Panc1 (cell line): ENCODE results near the gene PHC2. TPM values are rescaled to one million over a fixed set of nuclear protein-coding genes. Genes with fewer than 3 reads are reported as not detected.

Experiments
- ATAC-seq: fragments of 200-7000 bp; cut with Tn5 transposase; 2 replicates; pipeline ENCODE4 v1.9.1; 2020; ENCODE audit warnings: mild to moderate bottlenecking, moderate library complexity
- BruUV-seq: library from RNA; stranded (reverse); fragments of 400-500 nt; replicated peaks from 2 replicates; lab custom pipeline; 2021; lab: Mats Ljungman, UMichigan
- CTCF ChIA-PET: fragments of 300-600 bp; sonication (Branson Sonifier 250); formaldehyde crosslinking; loops from one replicate; lab custom pipeline; 2022; ENCODE audit warnings: antibody characterized with exemption; lab: Charles Lee
- POLR2A ChIA-PET: fragments of 300-600 bp; sonication (Branson Sonifier 250); formaldehyde crosslinking; loops from one replicate; lab custom pipeline; 2022; ENCODE audit warnings: antibody characterized with exemption; lab: Charles Lee
- DNase-seq: peaks from one replicate; pipeline ENCODE4 v3.0.0-alpha.2; 2010; ENCODE audit warnings: low read depth, low spot score
- H3K27ac ChIP-seq: 2 replicates; pipeline ENCODE4 v1.5.1; 2011; ENCODE audit warnings: mild to moderate bottlenecking, low read length, inconsistent platforms
- H3K27me3 ChIP-seq: fragments of 200-500 bp; sonication (Bioruptor generic); 2 replicates; pipeline ENCODE4 v1.6.0; 2014; ENCODE audit warnings: low read length, inconsistent platforms; ENCODE audit not compliant: control insufficient read depth, insufficient read depth
- H3K36me3 ChIP-seq: fragments of 200-500 bp; sonication (Bioruptor generic); 2 replicates; pipeline ENCODE4 v1.5.1; 2014; ENCODE audit warnings: inconsistent platforms, mild to moderate bottlenecking, low read length, moderate library complexity; ENCODE audit not compliant: control insufficient read depth, insufficient read depth
- H3K4me1 ChIP-seq: 2 replicates; pipeline ENCODE4 v1.5.1; 2011; ENCODE audit warnings: inconsistent platforms, mild to moderate bottlenecking, low read length, moderate library complexity; ENCODE audit not compliant: control insufficient read depth, insufficient read depth
- H3K4me3 ChIP-seq, 2 experiments: 2 replicates each; pipeline ENCODE4 v1.5.1; 2011 to 2012; ENCODE audit warnings: low read depth in 2 of 2, low read length in 2 of 2, mild to moderate bottlenecking in 2 of 2, inconsistent platforms in 1 of 2, moderate library complexity in 1 of 2
- H3K9me3 ChIP-seq: fragments of 200-500 bp; sonication (Bioruptor generic); 2 replicates; pipeline ENCODE4 v1.5.1; 2014; ENCODE audit warnings: low read depth, mild to moderate bottlenecking, inconsistent platforms, low read length, moderate library complexity; ENCODE audit not compliant: control insufficient read depth, insufficient read depth
- POLR2AphosphoS5 ChIP-seq: IDR thresholded peaks from 2 replicates; pipeline ENCODE4 v1.6.1; 2012; ENCODE audit warnings: mild to moderate bottlenecking, low read depth, low read length, moderate library complexity
- SIN3A ChIP-seq: IDR thresholded peaks from 2 replicates; pipeline ENCODE4 v1.6.1; 2012; ENCODE audit warnings: low read depth, mild to moderate bottlenecking, low read length, moderate library complexity, borderline replicate concordance; ENCODE audit not compliant: insufficient read depth
- TCF7L2 ChIP-seq: IDR thresholded peaks from 2 replicates; pipeline ENCODE4 v1.6.1; 2011; ENCODE audit warnings: mild to moderate bottlenecking, low read depth, low read length, inconsistent platforms
- in situ Hi-C: cut with HindIII; loops from 2 replicates; pipeline ENCODE4 v1.10.0; 2016; ENCODE audit warnings: low sequenced_read_pairs, low pct_unique_long_range_greater_than_20kb
- intact Hi-C: fragments of 100-400 bp; cut with micrococcal nuclease; formaldehyde crosslinking; loops from one replicate; pipeline ENCODE4 v1.10.0; 2022; ENCODE audit not compliant: unreplicated experiment
- total RNA-seq: library from RNA; stranded (reverse); gene quantifications from one replicate; pipeline ENCODE4 v1.2.1, GENCODE V29; 2021; ENCODE audit not compliant: unreplicated experiment
- TF ChIP-seq, protein P1 (sequence below), 2 experiments: IDR thresholded peaks; 2 replicates each; pipeline ENCODE4 v1.6.1; 2011 to 2012; ENCODE audit warnings: low read depth in 2 of 2, control low read depth in 1 of 2, low read length in 1 of 2, mild to moderate bottlenecking in 1 of 2, moderate library complexity in 1 of 2; ENCODE audit not compliant: insufficient read depth in 1 of 2
- TF ChIP-seq, protein P2 (sequence below): fragments of 450-650 bp; IDR thresholded peaks from 2 replicates; pipeline ENCODE4 v1.5.1; 2017; ENCODE audit warnings: mild to moderate bottlenecking

PHC2 gene
- total RNA-seq, 1 experiment from 2014 or later, result 122 TPM

DNA sequence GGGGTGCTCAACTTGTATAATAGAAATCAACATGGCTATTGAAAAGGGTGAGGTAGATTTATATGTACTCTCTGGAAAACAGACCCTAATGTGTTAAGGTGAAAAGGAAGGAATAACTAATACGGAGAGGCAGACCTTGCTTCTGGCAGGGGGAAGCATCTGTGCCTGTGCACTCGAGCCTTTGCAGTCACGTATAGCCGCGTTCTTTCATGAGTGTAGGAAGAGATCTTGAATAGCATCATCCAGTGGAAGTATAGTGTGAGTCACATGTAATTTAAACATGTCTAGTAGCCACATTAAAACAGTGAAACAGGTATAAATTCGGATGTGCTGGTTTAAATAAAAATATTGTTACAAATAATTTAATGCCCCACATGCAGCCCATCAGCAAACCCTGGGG lies 112.9 kb downstream of the PHC2 start:
- ChIA-PET CTCF (no interaction called here), POLR2A (no interaction called here)
- DNase-seq (no peak), ATAC-seq (no peak)
- Histone ChIP-seq H3K27ac (no peak overlapping the region), H3K9me3 (no peaks in the 10 kb centered on the region), H3K36me3 (peaks cover under 1% of the 10 kb centered on the region; the same call in 1 of the 2 replicates), H3K4me1 (no peaks in the 10 kb centered on the region; the same call in 1 of the 2 replicates), H3K4me3 (no peak overlapping the region), H3K27me3 (no peaks in the 10 kb centered on the region)
- intact Hi-C loops, result no loop called here
- no TSS peak for BruUV-seq
- TF ChIP-seq SIN3A (no peak), TCF7L2 (no peak), POLR2AphosphoS5 (no peak)
- TF ChIP-seq, protein P1, sequence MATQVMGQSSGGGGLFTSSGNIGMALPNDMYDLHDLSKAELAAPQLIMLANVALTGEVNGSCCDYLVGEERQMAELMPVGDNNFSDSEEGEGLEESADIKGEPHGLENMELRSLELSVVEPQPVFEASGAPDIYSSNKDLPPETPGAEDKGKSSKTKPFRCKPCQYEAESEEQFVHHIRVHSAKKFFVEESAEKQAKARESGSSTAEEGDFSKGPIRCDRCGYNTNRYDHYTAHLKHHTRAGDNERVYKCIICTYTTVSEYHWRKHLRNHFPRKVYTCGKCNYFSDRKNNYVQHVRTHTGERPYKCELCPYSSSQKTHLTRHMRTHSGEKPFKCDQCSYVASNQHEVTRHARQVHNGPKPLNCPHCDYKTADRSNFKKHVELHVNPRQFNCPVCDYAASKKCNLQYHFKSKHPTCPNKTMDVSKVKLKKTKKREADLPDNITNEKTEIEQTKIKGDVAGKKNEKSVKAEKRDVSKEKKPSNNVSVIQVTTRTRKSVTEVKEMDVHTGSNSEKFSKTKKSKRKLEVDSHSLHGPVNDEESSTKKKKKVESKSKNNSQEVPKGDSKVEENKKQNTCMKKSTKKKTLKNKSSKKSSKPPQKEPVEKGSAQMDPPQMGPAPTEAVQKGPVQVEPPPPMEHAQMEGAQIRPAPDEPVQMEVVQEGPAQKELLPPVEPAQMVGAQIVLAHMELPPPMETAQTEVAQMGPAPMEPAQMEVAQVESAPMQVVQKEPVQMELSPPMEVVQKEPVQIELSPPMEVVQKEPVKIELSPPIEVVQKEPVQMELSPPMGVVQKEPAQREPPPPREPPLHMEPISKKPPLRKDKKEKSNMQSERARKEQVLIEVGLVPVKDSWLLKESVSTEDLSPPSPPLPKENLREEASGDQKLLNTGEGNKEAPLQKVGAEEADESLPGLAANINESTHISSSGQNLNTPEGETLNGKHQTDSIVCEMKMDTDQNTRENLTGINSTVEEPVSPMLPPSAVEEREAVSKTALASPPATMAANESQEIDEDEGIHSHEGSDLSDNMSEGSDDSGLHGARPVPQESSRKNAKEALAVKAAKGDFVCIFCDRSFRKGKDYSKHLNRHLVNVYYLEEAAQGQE (IDR thresholded peaks at IDR 0.05; ENCODE audit: insufficient read depth in 1 of 2, low read depth in 2 of 2, low read length in 1 of 2), result no peak
- TF ChIP-seq, protein P2, sequence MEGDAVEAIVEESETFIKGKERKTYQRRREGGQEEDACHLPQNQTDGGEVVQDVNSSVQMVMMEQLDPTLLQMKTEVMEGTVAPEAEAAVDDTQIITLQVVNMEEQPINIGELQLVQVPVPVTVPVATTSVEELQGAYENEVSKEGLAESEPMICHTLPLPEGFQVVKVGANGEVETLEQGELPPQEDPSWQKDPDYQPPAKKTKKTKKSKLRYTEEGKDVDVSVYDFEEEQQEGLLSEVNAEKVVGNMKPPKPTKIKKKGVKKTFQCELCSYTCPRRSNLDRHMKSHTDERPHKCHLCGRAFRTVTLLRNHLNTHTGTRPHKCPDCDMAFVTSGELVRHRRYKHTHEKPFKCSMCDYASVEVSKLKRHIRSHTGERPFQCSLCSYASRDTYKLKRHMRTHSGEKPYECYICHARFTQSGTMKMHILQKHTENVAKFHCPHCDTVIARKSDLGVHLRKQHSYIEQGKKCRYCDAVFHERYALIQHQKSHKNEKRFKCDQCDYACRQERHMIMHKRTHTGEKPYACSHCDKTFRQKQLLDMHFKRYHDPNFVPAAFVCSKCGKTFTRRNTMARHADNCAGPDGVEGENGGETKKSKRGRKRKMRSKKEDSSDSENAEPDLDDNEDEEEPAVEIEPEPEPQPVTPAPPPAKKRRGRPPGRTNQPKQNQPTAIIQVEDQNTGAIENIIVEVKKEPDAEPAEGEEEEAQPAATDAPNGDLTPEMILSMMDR, result no peak
- in situ Hi-C loops, result no loop called here

GRCh38 chr1:33317354-33317753 lies 113.5 kb downstream of the PHC2 start:
- Histone ChIP-seq H3K9me3 (no peaks in the 10 kb centered on the region), H3K27ac (no peak overlapping the region), H3K4me3 (no peak overlapping the region), H3K4me1 (no peaks in the 10 kb centered on the region), H3K27me3 (no peaks in the 10 kb centered on the region), H3K36me3 (no peaks in the 10 kb centered on the region)
- BruUV-seq, result no TSS peak
- ChIA-PET CTCF (no interaction called here), POLR2A (no interaction called here)
- TF ChIP-seq POLR2AphosphoS5 (no peak), SIN3A (no peak), TCF7L2 (no peak)
- TF ChIP-seq, protein P2, result no peak
- TF ChIP-seq, protein P1 (IDR thresholded peaks at IDR 0.05; ENCODE audit: insufficient read depth in 1 of 2, low read depth in 2 of 2, low read length in 1 of 2), result no peak
- intact Hi-C loops (no loop called here), in situ Hi-C loops (no loop called here)
- DNase-seq (no peak), ATAC-seq (no peak)
